Omental fat pad (tissue), 4 donors: ENCODE measurements around the gene FANCC. TPM values are rescaled to one million over a fixed set of nuclear protein-coding genes. Genes with fewer than 3 reads are reported as not detected.

ENCODE experiments used
- ATAC-seq: fragments of 150-250 bp; one replicate; pipeline ENCODE4 v1.9.1; 2016; ENCODE audit warnings: mild to moderate bottlenecking, moderate library complexity; ENCODE audit not compliant: low FRiP score
- DNase-seq: peaks from one replicate; pipeline ENCODE4 v3.0.0-alpha.2; 2019; ENCODE audit warnings: low spot score
- CTCF ChIP-seq, 3 donors: fragments of 450-650 bp; IDR thresholded peaks; one replicate each; pipeline ENCODE4 v1.5.1; 2016 to 2017; ENCODE audit warnings: antibody characterized with exemption in 3 of 3, mild to moderate bottlenecking in 3 of 3, moderate library complexity in 2 of 3
- total RNA-seq, 4 donors: library from RNA; depleted of rRNA; stranded (reverse); fragments of >200 nt; gene quantifications; one replicate each; pipeline ENCODE4 v1.1.0, GENCODE V29; 2016

FANCC gene
- total RNA-seq, 4 donors from 2014 or later: 4.6 to 6.8 (median 6.1) TPM

- TF ChIP-seq CTCF (IDR thresholded peaks at IDR 0.05): no peak
- no peak for ATAC-seq
- DNase-seq: no peak
Measured at GRCh38 chr9:95097279-95097678, 220.2 kb downstream of the FANCC start.

DNA sequence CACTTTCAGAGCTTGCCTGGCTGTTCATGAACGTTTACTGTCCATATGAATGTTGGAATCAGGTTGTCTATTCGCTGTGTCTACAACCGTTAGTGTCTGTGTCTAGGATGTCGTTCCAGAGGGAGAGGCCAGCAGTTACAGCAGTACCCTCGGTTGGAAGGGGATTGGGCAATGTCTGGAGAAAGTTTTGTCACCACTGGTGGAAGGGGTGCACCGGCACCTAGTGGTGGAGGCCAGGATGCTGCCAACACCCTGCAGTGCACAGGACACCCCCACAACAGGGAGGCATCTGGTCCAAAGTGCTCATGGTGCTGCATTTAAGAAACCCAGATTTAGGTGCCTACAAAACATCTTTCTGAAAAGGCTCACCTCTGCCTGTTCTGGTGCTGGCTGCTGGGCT lies 220.7 kb downstream of the FANCC start:
- DNase-seq: no peak
- no peak for TF ChIP-seq CTCF (IDR thresholded peaks at IDR 0.05)
- no peak for ATAC-seq

DNA sequence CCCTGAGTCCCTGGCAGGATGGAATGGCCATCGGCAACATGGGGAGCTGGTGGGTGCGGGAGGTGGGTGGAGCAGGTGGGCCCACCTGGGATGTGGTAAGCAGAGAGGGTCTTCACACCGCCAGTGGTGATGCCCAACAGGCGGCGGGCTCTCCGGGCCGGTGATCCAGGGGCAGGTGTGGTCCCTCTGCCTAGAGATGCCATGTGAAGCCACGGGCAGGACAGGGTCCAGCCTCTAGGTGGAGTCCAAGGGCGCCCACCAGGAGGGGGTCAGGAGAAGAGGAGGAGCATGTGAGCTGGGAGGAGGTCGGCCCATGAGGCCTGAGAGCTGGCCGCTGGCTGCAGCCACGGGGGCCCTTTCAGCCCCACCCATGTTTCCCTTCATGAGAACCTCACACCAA lies 221.1 kb downstream of the FANCC start:
- DNase-seq: no peak

GRCh38 chr9:95095641-95096355 lies 221.7 kb downstream of the FANCC start:
- no peak for TF ChIP-seq CTCF (IDR thresholded peaks at IDR 0.05)
- no peak for ATAC-seq
- DNase-seq: no peak

More for the DNA sequence above, 221.1 kb downstream of the FANCC start:
- no peak for ATAC-seq
- no peak for TF ChIP-seq CTCF (IDR thresholded peaks at IDR 0.05)

- ATAC-seq (no peak), DNase-seq (no peak)
- no peak for TF ChIP-seq CTCF (IDR thresholded peaks at IDR 0.05)
Measured at GRCh38 chr9:95094002-95094401, 223.5 kb downstream of the FANCC start.

GRCh38 chr9:95093586-95093985 lies 223.9 kb downstream of the FANCC start:
- no peak for TF ChIP-seq CTCF (IDR thresholded peaks at IDR 0.05)
- no peak for DNase-seq
- no peak for ATAC-seq
